GM19455 (cell line): ENCODE results near the gene TSHZ1.

ENCODE experiments used
- ATAC-seq: cut with Tn5 transposase; IDR thresholded peaks from one replicate; pipeline ENCODE4 v1.9.1; 2021; ENCODE audit not compliant: unreplicated experiment

Gene TSHZ1

GRCh38 chr18:75210274-75211001 lies at the start of gene TSHZ1:
Gene TSHZ1, plus strand, starts transcription at chr18:75210797. Its CDS starts 1,080 bp downstream, at chr18:75211877.
- ATAC-seq: peak; percentile 22

DNA sequence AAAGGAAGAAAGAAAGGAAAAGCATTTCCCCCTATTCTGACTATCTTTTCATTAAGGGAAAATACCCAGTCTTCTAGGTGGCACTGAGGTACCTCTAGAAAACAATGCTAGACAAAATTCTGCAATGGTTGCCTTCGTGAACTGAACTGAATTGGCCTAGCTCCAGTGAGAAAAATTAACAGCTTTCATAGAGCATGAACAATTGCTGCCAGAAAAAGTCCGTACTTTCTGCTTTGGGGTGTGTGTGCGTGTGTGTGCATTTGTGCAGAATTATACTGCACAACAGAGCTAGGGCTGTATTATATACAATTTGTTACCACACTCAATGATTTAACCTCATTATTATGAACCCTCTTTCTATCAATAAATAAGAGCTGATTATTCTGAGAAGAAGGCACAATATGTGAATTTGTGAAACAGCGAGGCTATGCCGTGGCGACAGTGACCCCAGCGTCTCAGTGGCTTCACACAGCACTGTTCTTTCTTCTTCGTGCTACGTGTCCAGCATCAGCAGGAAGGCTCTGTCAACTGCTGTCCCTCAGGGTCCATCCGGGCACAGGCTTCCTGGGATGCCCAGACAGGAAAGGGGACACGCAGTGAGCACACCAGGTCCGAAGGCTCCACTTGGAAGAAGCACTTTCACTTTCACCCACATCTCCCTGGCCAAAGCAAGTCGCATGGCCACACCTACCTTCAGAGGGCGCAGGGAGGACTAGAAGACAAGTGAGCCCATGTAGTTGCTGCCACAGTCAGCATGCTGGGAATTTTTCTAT lies 49.2 kb upstream of the TSHZ1 start:
- ATAC-seq: no peak

GRCh38 chr18:75162467-75162866 lies 48.1 kb upstream of the TSHZ1 start:
- no peak for ATAC-seq

DNA sequence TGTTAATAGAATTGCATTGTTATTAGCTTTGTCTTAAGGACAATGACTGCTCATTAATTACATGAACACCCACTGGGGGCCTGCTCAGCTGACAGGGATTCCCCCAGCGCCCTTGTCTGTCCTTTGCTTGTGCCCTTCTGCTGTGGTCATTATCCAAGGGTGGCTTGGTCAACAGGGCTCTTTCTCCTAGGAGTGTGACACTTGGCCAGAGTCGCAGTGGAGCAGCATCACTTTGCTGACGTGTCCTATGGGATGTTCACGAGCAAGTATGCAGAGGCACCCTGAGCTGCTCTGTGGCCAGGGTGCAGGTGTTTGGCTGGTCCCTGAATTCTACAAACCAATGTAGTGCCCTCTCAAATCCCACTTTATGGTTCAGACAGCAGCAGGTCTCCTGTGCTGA lies 47.6 kb upstream of the TSHZ1 start:
- no peak for ATAC-seq

GRCh38 chr18:75163736-75164135 lies 46.9 kb upstream of the TSHZ1 start:
- no peak for ATAC-seq

- no peak for ATAC-seq
Measured at GRCh38 chr18:75164479-75164878, 46.1 kb upstream of the TSHZ1 start.

- ATAC-seq: no peak
Measured at GRCh38 chr18:75165926-75166325, 44.7 kb upstream of the TSHZ1 start.

DNA sequence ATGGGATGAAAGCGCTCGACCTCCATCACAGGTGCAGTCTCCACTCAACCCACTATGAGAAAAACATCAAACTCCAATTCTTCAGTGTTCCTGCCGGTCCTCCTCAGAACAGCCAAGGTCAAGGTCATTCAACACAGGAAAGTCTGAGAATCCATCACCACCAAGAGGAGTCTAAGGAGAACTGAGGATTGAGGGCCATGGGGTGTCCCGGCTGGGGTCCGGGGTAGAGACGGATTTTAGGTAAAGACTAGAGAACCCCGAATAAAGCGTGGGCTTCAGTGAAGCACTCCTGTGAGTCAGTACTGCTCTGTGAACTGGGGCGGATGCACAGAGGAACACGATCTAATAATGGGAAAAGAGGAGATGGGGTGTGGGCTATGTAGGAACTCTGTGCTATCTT lies 43.5 kb upstream of the TSHZ1 start:
- ATAC-seq: no peak

DNA sequence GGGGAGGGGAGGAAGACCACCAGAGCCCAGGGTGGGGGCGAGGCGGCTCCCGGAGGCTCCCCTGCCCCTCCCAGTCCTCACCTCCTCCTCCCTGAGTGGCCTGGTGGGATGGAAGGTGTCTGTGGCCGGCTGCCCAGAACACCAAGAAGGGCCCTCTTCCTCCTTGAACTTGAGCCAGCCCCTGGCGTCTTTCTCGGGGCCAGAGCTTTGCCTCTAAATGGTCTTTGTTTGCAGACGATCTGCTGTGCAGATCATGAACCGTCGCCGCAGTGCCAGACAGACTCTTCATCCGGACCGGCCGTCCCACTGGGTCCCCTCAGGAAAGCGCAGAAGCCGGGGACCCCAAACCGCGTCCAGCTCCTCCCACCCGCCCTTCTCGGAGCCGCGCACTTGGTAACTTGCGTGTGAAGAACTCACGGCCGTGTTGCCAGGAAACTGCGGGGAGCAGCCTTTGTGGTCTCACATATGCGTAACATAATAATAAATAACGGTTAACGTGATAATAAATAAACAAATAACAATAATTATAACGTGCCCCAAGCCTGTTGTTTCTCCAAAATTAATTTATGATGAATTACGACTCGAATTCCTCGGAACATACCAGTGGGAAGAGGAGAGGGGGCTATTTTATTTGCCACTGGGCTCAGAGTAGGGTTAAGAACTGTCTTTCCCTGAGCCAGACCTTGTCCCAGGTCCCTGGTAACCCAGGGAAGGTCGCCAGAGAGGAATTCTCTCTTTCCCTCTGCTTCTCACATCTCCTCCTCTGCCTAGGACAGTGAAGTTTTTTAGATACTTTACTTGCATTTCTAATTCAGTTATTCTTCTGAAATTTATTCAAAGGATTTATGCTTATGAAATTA lies 42.6 kb upstream of the TSHZ1 start:
- ATAC-seq: no peak

GRCh38 chr18:75168619-75169018 lies 42.0 kb upstream of the TSHZ1 start:
- no peak for ATAC-seq

DNA sequence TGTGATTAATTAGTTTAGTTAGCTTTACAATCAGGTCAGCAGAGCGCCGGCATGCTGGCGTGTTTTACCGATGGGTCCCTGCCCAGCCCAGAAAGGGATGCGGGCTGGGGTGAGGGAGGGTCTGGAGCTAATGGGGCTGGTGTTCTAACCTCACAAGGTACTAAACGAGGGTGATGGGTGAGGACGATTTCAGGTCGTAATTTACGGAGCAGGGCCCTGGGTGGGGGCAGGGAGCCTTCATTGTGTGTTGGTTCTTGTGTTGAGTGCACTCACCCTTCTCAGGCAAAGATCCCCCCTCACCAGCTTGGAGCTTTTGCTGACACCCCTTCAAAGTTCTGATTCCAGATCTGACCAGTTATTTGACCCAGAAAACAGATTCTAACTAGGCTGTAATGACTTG lies 41.2 kb upstream of the TSHZ1 start:
- ATAC-seq: no peak

GRCh38 chr18:75170022-75170789 lies 40.4 kb upstream of the TSHZ1 start:
- ATAC-seq: no peak

- ATAC-seq: no peak
Measured at GRCh38 chr18:75170916-75171315, 39.7 kb upstream of the TSHZ1 start.

DNA sequence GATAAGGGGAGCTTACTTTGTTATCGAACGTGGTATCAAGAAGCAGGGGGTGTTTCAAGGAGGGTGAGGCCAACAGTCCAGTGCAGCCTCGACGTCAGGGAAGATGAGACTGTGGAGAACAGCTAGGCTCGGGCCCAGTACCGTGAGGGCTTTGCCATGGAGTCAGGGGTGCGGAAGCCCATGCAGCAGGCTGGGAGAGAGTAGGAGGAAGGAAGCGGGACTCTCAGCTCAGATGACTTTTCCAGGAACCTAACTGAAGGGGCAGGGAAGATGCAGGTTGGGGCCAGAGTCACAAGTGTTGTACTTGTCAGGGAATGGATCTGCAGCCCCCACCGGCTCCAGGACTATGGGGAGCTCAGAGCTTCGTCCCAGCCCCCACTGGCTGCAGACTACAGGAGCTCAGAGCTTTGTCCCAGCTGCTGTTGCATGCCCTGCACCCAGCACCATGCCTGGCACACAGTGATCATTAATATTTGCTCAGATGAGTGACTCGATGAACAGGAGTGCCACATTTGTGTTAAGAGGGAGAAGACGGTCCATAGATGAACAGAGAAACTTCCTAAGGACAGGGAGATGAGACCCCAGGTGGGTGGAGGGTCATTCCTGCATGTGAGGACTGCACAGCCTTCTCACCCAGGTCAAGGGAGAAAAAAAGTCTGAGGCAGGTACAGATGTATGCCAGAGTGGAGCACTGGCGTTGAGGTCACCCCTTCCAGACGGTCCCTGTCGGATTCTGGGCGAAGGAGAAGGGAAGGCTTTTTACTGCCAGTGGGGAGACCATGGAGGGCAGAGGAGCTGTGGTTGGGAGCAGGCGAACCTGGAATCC lies 38.1 kb upstream of the TSHZ1 start:
- ATAC-seq: peak; percentile 18

DNA sequence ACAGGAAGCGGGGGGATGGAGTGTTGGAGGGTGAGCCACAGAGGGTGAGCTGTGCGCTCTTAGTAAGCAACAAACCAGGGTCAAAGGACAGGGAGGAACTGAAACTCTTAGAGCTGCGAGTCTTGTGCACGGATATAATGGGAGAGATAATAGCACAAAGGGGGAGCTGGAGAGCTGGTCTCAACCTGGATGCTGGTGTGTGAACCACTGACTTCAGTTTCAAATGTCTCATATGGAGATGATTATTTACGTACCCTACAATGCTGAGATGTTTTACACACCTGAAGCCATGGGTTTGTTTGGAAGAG lies 37.5 kb upstream of the TSHZ1 start:
- peak; percentile 95 for ATAC-seq

DNA sequence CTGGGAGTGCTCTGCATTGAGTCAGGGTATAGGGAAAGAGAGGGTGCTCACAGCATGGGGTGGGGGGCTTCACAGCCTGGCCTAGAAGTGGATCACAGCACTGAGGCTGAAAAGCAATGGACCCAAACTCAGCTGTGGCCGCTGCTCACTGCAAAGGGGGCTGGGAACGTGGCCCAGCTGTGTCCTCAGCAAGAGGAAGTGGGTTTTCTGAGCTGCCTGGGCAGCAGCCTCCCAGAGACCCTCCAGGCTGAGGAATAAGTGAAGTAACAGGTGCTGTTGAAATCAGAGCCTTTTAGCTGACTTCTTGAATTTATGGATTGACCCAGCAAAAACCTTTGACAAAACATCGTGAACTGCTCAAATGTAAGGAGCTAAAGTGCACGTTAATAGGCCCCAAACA lies 36.9 kb upstream of the TSHZ1 start:
- no peak for ATAC-seq

DNA sequence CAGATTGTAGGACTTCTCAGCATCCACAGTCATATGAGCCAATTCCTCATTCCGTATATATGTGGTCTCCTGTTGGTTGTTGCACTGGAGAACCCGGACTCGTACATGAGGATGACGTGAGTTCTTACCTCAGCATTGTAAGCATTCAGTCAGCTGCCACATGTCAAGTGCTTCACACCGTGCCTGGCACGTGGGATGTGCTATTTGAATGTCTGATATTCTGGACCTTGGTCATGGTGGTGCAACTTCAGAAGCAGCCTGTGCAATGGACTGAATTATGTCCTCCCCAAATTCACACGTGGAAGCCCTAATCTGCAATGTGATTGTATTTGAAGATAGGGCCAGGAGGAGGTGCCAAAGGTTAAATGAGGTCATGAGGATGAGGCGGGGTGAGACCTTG lies 33.7 kb upstream of the TSHZ1 start:
- ATAC-seq: no peak

GRCh38 chr18:75178376-75178775 lies 32.2 kb upstream of the TSHZ1 start:
- no peak for ATAC-seq

- no peak for ATAC-seq
Measured at GRCh38 chr18:75179819-75180600, 30.6 kb upstream of the TSHZ1 start.
